ENCODE results near the gene CD79A. TPM values are rescaled to one million over a fixed set of nuclear protein-coding genes. Genes with fewer than 3 reads are reported as not detected.

The CD79A gene
- total and polyA plus RNA-seq, 2 donors (not counting 1 experiment from before 2014, with no cell fraction given): 0.07 to 0.17 TPM

DNA sequence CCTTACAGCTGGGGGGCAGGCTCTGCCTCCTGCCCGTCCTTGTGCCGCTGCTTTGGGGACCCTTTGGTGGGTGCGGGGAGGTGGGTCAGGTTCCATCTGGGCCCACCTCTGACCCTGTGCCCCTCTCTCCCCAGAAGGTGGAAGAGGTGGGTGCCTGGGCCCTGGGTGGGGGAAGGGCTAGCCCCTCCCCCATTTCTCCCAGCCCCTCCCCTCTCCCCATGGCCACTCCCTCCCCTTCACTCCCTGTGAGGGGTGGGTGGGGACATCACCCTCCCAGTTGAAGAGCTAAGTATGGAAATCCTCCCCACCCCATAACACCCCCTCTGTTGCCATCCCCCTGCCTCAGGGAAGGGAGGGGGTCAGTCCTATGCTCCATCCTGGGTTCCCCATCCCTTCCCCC is 20.1 kb downstream of the CD79A start:
- H3K4me3 ChIP-seq (replicated peaks in 1 of 4; ENCODE audit: control extremely low read depth in 1 of 4, insufficient read depth in 1 of 4, low read depth in 3 of 4, low read length in 4 of 4): no peak overlapping the region
- H3K79me2 ChIP-seq (ENCODE audit: control insufficient read depth, insufficient read depth, low read length): no peaks in the 10 kb centered on the region
- DNase-seq (ENCODE audit: low read depth in 2 of 2): no peak
- no peak overlapping the region for H3K9ac ChIP-seq (ENCODE audit: insufficient read depth, low read length)
- H3K4me1 ChIP-seq (ENCODE audit: control insufficient read depth, extremely low read depth, insufficient read depth, low read length): no peaks in the 10 kb centered on the region
- no peak overlapping the region for H3K27ac ChIP-seq (ENCODE audit: insufficient read depth, low read length)
- no peak overlapping the region for H3K4me2 ChIP-seq (ENCODE audit: extremely low read depth, insufficient read depth, low read length)
- no peak overlapping the region for H2AFZ ChIP-seq (ENCODE audit: low read length)
- H3K36me3 ChIP-seq (ENCODE audit: control insufficient read depth, insufficient read depth, low read length): peaks cover 31% of the 10 kb centered on the region
- no peaks in the 10 kb centered on the region for H4K20me1 ChIP-seq (ENCODE audit: control insufficient read depth, extremely low read depth, insufficient read depth, low read length)
- no peaks in the 10 kb centered on the region for H3K9me3 ChIP-seq (ENCODE audit: control insufficient read depth, insufficient read depth, low read depth, low read length)
- TF ChIP-seq EZH2 (IDR thresholded peaks at IDR 0.05; ENCODE audit: low read length, missing control alignments): no peak
- TF ChIP-seq, protein P1, sequence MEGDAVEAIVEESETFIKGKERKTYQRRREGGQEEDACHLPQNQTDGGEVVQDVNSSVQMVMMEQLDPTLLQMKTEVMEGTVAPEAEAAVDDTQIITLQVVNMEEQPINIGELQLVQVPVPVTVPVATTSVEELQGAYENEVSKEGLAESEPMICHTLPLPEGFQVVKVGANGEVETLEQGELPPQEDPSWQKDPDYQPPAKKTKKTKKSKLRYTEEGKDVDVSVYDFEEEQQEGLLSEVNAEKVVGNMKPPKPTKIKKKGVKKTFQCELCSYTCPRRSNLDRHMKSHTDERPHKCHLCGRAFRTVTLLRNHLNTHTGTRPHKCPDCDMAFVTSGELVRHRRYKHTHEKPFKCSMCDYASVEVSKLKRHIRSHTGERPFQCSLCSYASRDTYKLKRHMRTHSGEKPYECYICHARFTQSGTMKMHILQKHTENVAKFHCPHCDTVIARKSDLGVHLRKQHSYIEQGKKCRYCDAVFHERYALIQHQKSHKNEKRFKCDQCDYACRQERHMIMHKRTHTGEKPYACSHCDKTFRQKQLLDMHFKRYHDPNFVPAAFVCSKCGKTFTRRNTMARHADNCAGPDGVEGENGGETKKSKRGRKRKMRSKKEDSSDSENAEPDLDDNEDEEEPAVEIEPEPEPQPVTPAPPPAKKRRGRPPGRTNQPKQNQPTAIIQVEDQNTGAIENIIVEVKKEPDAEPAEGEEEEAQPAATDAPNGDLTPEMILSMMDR (conservative IDR thresholded peaks at IDR 0.05 in 1 of 2, IDR thresholded peaks at IDR 0.05 in 1 of 2; ENCODE audit: low read depth in 1 of 2, low read length in 2 of 2): no peak
- H3K27me3 ChIP-seq (ENCODE audit: control insufficient read depth, insufficient read depth, low read length): no peaks in the 10 kb centered on the region

- H3K4me3 ChIP-seq (replicated peaks in 1 of 4; ENCODE audit: control extremely low read depth in 1 of 4, insufficient read depth in 1 of 4, low read depth in 3 of 4, low read length in 4 of 4): no peak overlapping the region
- H3K27ac ChIP-seq (ENCODE audit: insufficient read depth, low read length): no peak overlapping the region
- no peaks in the 10 kb centered on the region for H3K79me2 ChIP-seq (ENCODE audit: control insufficient read depth, insufficient read depth, low read length)
- no peak overlapping the region for H3K9ac ChIP-seq (ENCODE audit: insufficient read depth, low read length)
- H4K20me1 ChIP-seq (ENCODE audit: control insufficient read depth, extremely low read depth, insufficient read depth, low read length): no peaks in the 10 kb centered on the region
- H3K9me3 ChIP-seq (ENCODE audit: control insufficient read depth, insufficient read depth, low read depth, low read length): no peaks in the 10 kb centered on the region
- no peak for TF ChIP-seq EZH2 (IDR thresholded peaks at IDR 0.05; ENCODE audit: low read length, missing control alignments)
- TF ChIP-seq, protein P1 (conservative IDR thresholded peaks at IDR 0.05 in 1 of 2, IDR thresholded peaks at IDR 0.05 in 1 of 2; ENCODE audit: low read depth in 1 of 2, low read length in 2 of 2): no peak
- no peak overlapping the region for H2AFZ ChIP-seq (ENCODE audit: low read length)
- no peaks in the 10 kb centered on the region for H3K27me3 ChIP-seq (ENCODE audit: control insufficient read depth, insufficient read depth, low read length)
- H3K4me1 ChIP-seq (ENCODE audit: control insufficient read depth, extremely low read depth, insufficient read depth, low read length): no peaks in the 10 kb centered on the region
- H3K4me2 ChIP-seq (ENCODE audit: extremely low read depth, insufficient read depth, low read length): no peak overlapping the region
- H3K36me3 ChIP-seq (ENCODE audit: control insufficient read depth, insufficient read depth, low read length): peaks cover 30% of the 10 kb centered on the region
- no peak for DNase-seq (ENCODE audit: low read depth in 2 of 2)
Measured at GRCh38 chr19:41897820-41898219, 20.7 kb downstream of the CD79A start.

- Histone ChIP-seq H3K36me3 (ENCODE audit: control insufficient read depth, insufficient read depth, low read length) (peaks cover 29% of the 10 kb centered on the region), H3K9ac (ENCODE audit: insufficient read depth, low read length) (no peak overlapping the region), H3K27ac (ENCODE audit: insufficient read depth, low read length) (no peak overlapping the region), H3K4me3 (replicated peaks in 1 of 4; ENCODE audit: control extremely low read depth in 1 of 4, insufficient read depth in 1 of 4, low read depth in 3 of 4, low read length in 4 of 4) (no peak overlapping the region), H3K9me3 (ENCODE audit: control insufficient read depth, insufficient read depth, low read depth, low read length) (no peaks in the 10 kb centered on the region), H2AFZ (ENCODE audit: low read length) (no peak overlapping the region), H3K79me2 (ENCODE audit: control insufficient read depth, insufficient read depth, low read length) (no peaks in the 10 kb centered on the region), H4K20me1 (ENCODE audit: control insufficient read depth, extremely low read depth, insufficient read depth, low read length) (no peaks in the 10 kb centered on the region), H3K27me3 (ENCODE audit: control insufficient read depth, insufficient read depth, low read length) (no peaks in the 10 kb centered on the region), H3K4me2 (ENCODE audit: extremely low read depth, insufficient read depth, low read length) (no peak overlapping the region), H3K4me1 (ENCODE audit: control insufficient read depth, extremely low read depth, insufficient read depth, low read length) (no peaks in the 10 kb centered on the region)
- TF ChIP-seq, protein P1 (conservative IDR thresholded peaks at IDR 0.05 in 1 of 2, IDR thresholded peaks at IDR 0.05 in 1 of 2; ENCODE audit: low read depth in 1 of 2, low read length in 2 of 2): no peak
- no peak for TF ChIP-seq EZH2 (IDR thresholded peaks at IDR 0.05; ENCODE audit: low read length, missing control alignments)
- no peak for DNase-seq (ENCODE audit: low read depth in 2 of 2)
Measured at GRCh38 chr19:41898235-41898634, 21.2 kb downstream of the CD79A start.
